Amygdala (tissue), 56 donors: ENCODE measurements around the gene CCNB1.
A peak's percentile ranks its signal among the peaks of the same experiment; 100 is the strongest.
"Not testable (repeated sequence)": the region's sequence is repeated elsewhere in the genome, so short reads cannot be mapped to it uniquely, and the experiment has no call there.

Experiments used
- DNase-seq, 56 donors: peaks; one replicate each; lab custom pipeline; 2025; lab: John Stamatoyannopoulos, UW

Gene CCNB1

GRCh38 chr5:69181659-69182293, 14.8 kb downstream of the CCNB1 start:
- not testable (repeated sequence) for DNase-seq

- DNase-seq, result no peak
Measured at GRCh38 chr5:69184621-69185020, 17.7 kb downstream of the CCNB1 start.

- DNase-seq, result no peak
Measured at GRCh38 chr5:69187342-69187741, 20.4 kb downstream of the CCNB1 start.

GRCh38 chr5:69188811-69189161, 21.8 kb downstream of the CCNB1 start:
- DNase-seq, result no peak

GRCh38 chr5:69189162-69190086, 22.5 kb downstream of the CCNB1 start, which contains the start of gene CENPH:
TSS of gene CENPH (plus strand) at chr5:69189583. CDS start at chr5:69189635, 52 bp downstream.
- peak; percentile 20 to 92 (median 74) for DNase-seq

GRCh38 chr5:69202497-69202896, 35.5 kb downstream of the CCNB1 start:
- no peak for DNase-seq

GRCh38 chr5:69206528-69207190, 39.7 kb downstream of the CCNB1 start:
- DNase-seq, result no peak

- DNase-seq, result no peak
Measured at GRCh38 chr5:69209602-69210001, 42.7 kb downstream of the CCNB1 start.

GRCh38 chr5:69211200-69211599, 44.2 kb downstream of the CCNB1 start:
- no peak for DNase-seq

- DNase-seq, result no peak
Measured at GRCh38 chr5:69212022-69212421, 45.1 kb downstream of the CCNB1 start.

- DNase-seq, result no peak
Measured at GRCh38 chr5:69213513-69214215, 46.7 kb downstream of the CCNB1 start.

GRCh38 chr5:69217151-69217511, 50.2 kb downstream of the CCNB1 start:
- no peak for DNase-seq

- peak; percentile 48 to 97 (median 92) for DNase-seq
Measured at GRCh38 chr5:69217548-69218526, 50.9 kb downstream of the CCNB1 start.

GRCh38 chr5:69219939-69220338, 53.0 kb downstream of the CCNB1 start:
- no peak for DNase-seq

- not testable (repeated sequence) for DNase-seq
Measured at GRCh38 chr5:69220371-69220770, 53.4 kb downstream of the CCNB1 start.

GRCh38 chr5:69220833-69221232, 53.9 kb downstream of the CCNB1 start:
- not testable (repeated sequence) for DNase-seq

GRCh38 chr5:69224520-69224919, 57.6 kb downstream of the CCNB1 start:
- no peak for DNase-seq

- no peak for DNase-seq
Measured at GRCh38 chr5:69225860-69226259, 58.9 kb downstream of the CCNB1 start.
